Measurements from ENCODE around the gene SEPHS1.

DNA sequence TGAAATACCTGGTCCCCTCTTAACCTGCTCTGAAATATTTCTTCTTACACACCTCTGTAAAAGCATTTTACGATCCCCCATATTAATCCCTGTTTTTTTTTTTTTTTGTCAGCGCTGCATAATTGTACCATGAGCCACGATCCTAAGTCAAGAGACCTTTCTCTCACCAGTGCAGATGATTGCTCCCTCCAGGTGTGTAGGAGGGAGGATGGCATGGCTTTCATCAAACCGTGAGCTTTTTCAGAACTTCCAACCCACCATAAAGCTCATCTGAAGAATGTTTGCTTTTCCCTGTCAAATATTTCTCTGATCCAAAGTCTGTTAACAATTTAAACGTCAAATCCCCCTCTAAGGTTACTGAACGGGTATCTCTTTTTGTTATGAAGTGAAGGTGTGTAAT lies 28.2 kb upstream of the SEPHS1 start:
- TF ChIP-seq, protein P1, sequence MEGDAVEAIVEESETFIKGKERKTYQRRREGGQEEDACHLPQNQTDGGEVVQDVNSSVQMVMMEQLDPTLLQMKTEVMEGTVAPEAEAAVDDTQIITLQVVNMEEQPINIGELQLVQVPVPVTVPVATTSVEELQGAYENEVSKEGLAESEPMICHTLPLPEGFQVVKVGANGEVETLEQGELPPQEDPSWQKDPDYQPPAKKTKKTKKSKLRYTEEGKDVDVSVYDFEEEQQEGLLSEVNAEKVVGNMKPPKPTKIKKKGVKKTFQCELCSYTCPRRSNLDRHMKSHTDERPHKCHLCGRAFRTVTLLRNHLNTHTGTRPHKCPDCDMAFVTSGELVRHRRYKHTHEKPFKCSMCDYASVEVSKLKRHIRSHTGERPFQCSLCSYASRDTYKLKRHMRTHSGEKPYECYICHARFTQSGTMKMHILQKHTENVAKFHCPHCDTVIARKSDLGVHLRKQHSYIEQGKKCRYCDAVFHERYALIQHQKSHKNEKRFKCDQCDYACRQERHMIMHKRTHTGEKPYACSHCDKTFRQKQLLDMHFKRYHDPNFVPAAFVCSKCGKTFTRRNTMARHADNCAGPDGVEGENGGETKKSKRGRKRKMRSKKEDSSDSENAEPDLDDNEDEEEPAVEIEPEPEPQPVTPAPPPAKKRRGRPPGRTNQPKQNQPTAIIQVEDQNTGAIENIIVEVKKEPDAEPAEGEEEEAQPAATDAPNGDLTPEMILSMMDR (IDR thresholded peaks at IDR 0.05; ENCODE audit: insufficient read depth, low read depth, low read length): no peak
- TF ChIP-seq EZH2 (IDR thresholded peaks at IDR 0.05; ENCODE audit: insufficient read depth, low read length): no peak

All from astrocyte (in vitro differentiated cells and primary cell).